Esophagus muscularis mucosa (tissue), 4 donors: ENCODE data around the gene PIR.

Source experiments
- CTCF ChIP-seq, 3 experiments: fragments of 200-600 bp in 2 of 3; fragments of 450-650 bp in 1 of 3; sonication (generic) in 2 of 3; IDR thresholded peaks; one replicate each; pipeline ENCODE4 v1.5.1; 2017 to 2019; ENCODE audit warnings: antibody characterized with exemption in 3 of 3, mild to moderate bottlenecking in 2 of 3, moderate library complexity in 1 of 3
- EP300 ChIP-seq: sonication (generic); formaldehyde crosslinking; IDR thresholded peaks from one replicate; pipeline ENCODE4 v1.6.1; 2017; ENCODE audit warnings: antibody characterized with exemption
- POLR2A ChIP-seq: fragments of 450-650 bp; IDR thresholded peaks from one replicate; pipeline ENCODE4 v1.6.1; 2017; ENCODE audit warnings: antibody characterized with exemption, moderate library complexity, mild to moderate bottlenecking, low read depth
- POLR2AphosphoS5 ChIP-seq, 2 donors: sonication (generic); formaldehyde crosslinking; IDR thresholded peaks; one replicate each; pipeline ENCODE4 v1.6.1; 2017; ENCODE audit warnings: antibody characterized with exemption in 2 of 2

DNA sequence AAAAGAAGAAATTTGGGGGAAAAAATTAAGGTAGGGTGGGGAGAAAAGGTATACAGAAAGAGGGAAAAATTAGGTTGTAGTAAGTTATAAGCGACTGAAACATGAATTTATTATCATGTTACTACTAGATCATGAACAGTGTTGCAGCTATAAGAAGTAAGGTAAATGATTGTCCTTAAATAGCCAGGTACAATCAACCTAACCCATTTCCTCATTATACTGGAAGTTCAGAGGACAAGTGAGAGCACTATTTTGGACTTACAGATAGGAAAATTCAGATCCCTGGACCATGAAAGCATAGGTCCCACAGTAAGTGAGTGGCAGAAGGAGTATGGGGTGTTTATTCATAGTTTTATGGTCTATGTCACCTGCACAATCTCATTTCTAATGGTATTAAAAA, 23.5 kb downstream of the PIR start:
- TF ChIP-seq CTCF (IDR thresholded peaks at IDR 0.05), result no peak
- no peak for TF ChIP-seq POLR2A
- no peak for TF ChIP-seq EP300
- no peak for TF ChIP-seq POLR2AphosphoS5 (IDR thresholded peaks at IDR 0.05)
